Neural crest cell (in vitro differentiated cells): ENCODE data around the gene PCDHGA8. TPM values are rescaled to one million over a fixed set of nuclear protein-coding genes. Genes with fewer than 3 reads are reported as not detected.

ENCODE experiments used
- DNase-seq: peaks from one replicate; pipeline ENCODE4 v3.0.0; 2021; ENCODE audit warnings: low read depth, mixed read lengths, low spot score
- H3K27ac Mint-ChIP-seq: one replicate; pipeline ENCODE4 v1.8.0; 2021; ENCODE audit warnings: mild to moderate bottlenecking, mixed read lengths; ENCODE audit not compliant: unreplicated experiment
- H3K27me3 Mint-ChIP-seq: 2 replicates; pipeline ENCODE4 v1.8.0; 2021; ENCODE audit warnings: low read depth, mild to moderate bottlenecking, mixed read lengths
- H3K36me3 Mint-ChIP-seq: 2 replicates; pipeline ENCODE4 v1.8.0; 2021; ENCODE audit warnings: low read depth, mild to moderate bottlenecking, mixed read lengths
- H3K4me1 Mint-ChIP-seq: 2 replicates; pipeline ENCODE4 v1.8.0; 2021; ENCODE audit warnings: mixed read lengths
- H3K4me3 Mint-ChIP-seq: one replicate; pipeline ENCODE4 v1.8.0; 2021; ENCODE audit warnings: mild to moderate bottlenecking, mixed read lengths
- H3K9me3 Mint-ChIP-seq: 2 replicates; pipeline ENCODE4 v1.8.0; 2021; ENCODE audit warnings: mixed read lengths
- CTCF ChIP-seq: fragments of 200-600 bp; sonication (generic); conservative IDR thresholded peaks from 2 replicates; pipeline ENCODE4 v1.5.0; 2021; ENCODE audit warnings: antibody characterized with exemption, mild to moderate bottlenecking
- total RNA-seq: library from RNA; stranded (reverse); gene quantifications from 2 replicates; pipeline ENCODE4 v1.2.1, GENCODE V29; 2021

Gene PCDHGA8
- total RNA-seq, 1 donor from 2014 or later: 0.33 TPM

- Mint-ChIP-seq H3K4me1 (no peaks in the 10 kb centered on the region), H3K4me3 (no peak overlapping the region), H3K27ac (no peak overlapping the region), H3K36me3 (peaks cover 31% of the 10 kb centered on the region), H3K27me3 (no peaks in the 10 kb centered on the region), H3K9me3 (peaks cover 20% of the 10 kb centered on the region)
- no peak for DNase-seq
- no peak for TF ChIP-seq CTCF
Measured at GRCh38 chr5:141398608-141399007, 6.2 kb downstream of the PCDHGA8 start.

GRCh38 chr5:141399555-141400258 is 7.3 kb downstream of the PCDHGA8 start:
- peaks cover 28% of the 10 kb centered on the region for H3K36me3 Mint-ChIP-seq

GRCh38 chr5:141402553-141403243 is 10.3 kb downstream of the PCDHGA8 start, which contains the start of gene PCDHGA9:
Gene PCDHGA9 (plus strand): TSS chr5:141402778. CDS start chr5:141402953, 175 bp downstream.
- Mint-ChIP-seq H3K27me3 (no peaks in the 10 kb centered on the region), H3K9me3 (peaks cover 29% of the 10 kb centered on the region), H3K36me3 (peaks cover 29% of the 10 kb centered on the region), H3K4me1 (peaks cover 5% of the 10 kb centered on the region), H3K4me3 (no peak within 1 kb of the TSS), H3K27ac (no peak within 1 kb of the TSS)
- no peak for TF ChIP-seq CTCF
- no peak for DNase-seq

More at GRCh38 chr5:141399555-141400258, 7.3 kb downstream of the PCDHGA8 start:
- H3K9me3 Mint-ChIP-seq: peaks cover 25% of the 10 kb centered on the region
- DNase-seq: no peak
- peak overlapping the region; percentile 8 for H3K4me3 Mint-ChIP-seq
- H3K27ac Mint-ChIP-seq: no peak overlapping the region
- no peaks in the 10 kb centered on the region for H3K4me1 Mint-ChIP-seq
- H3K27me3 Mint-ChIP-seq: no peaks in the 10 kb centered on the region
- no peak for TF ChIP-seq CTCF

- Mint-ChIP-seq H3K9me3 (peaks cover 32% of the 10 kb centered on the region), H3K36me3 (peaks cover 36% of the 10 kb centered on the region), H3K27me3 (peaks cover 2% of the 10 kb centered on the region), H3K27ac (no peak overlapping the region), H3K4me1 (peaks cover 10% of the 10 kb centered on the region), H3K4me3 (no peak overlapping the region)
- no peak for DNase-seq
- no peak for TF ChIP-seq CTCF
Measured at GRCh38 chr5:141403387-141403786, 11.0 kb downstream of the PCDHGA8 start.

- Mint-ChIP-seq H3K36me3 (peaks cover 49% of the 10 kb centered on the region), H3K4me3 (peak within 1 kb of the TSS; percentile 91)
Measured at GRCh38 chr5:141407790-141408505, 15.5 kb downstream of the PCDHGA8 start, which contains the start of gene PCDHGB6. Gene PCDHGB6 (plus strand): TSS chr5:141408021. CDS start chr5:141408203, 182 bp downstream.

More at GRCh38 chr5:141407790-141408505, 15.5 kb downstream of the PCDHGA8 start, which contains the start of gene PCDHGB6:
- H3K27ac Mint-ChIP-seq: peak within 1 kb of the TSS; percentile 97
- peaks cover 16% of the 10 kb centered on the region for H3K27me3 Mint-ChIP-seq
- H3K4me1 Mint-ChIP-seq: peaks cover 30% of the 10 kb centered on the region
- peak; percentile 81 for DNase-seq
- H3K9me3 Mint-ChIP-seq: peaks cover 34% of the 10 kb centered on the region
- TF ChIP-seq CTCF: peak; percentile 82
